Activated CD8-positive, alpha-beta T cell treated with anti-CD3 and anti-CD28 coated beads for 36 hours (primary cell): ENCODE data around the gene SLC43A3. TPM values are rescaled to one million over a fixed set of nuclear protein-coding genes. Genes with fewer than 3 reads are reported as not detected.

Experiments used
- ATAC-seq: fragments of 200-7000 bp; cut with Tn5 transposase; one replicate; pipeline ENCODE4 v1.10.0; 2021; ENCODE audit warnings: mild to moderate bottlenecking, moderate library complexity
- CTCF ChIA-PET: fragments of 350-600 bp; sonication (Branson Sonifier 250); formaldehyde crosslinking; loops from one replicate; lab custom pipeline; 2021; ENCODE audit warnings: antibody characterized with exemption; lab: Charles Lee
- POLR2A ChIA-PET: fragments of 350-600 bp; sonication (Branson Sonifier 250); formaldehyde crosslinking; loops from one replicate; lab custom pipeline; 2021; ENCODE audit warnings: antibody characterized with exemption; lab: Charles Lee
- DNase-seq: peaks from one replicate; pipeline ENCODE4 v3.0.0-alpha.2; 2020
- H3K27ac Mint-ChIP-seq: one replicate; pipeline ENCODE4 v1.8.0; 2021; ENCODE audit warnings: mild to moderate bottlenecking, mixed read lengths
- H3K27me3 Mint-ChIP-seq: one replicate; pipeline ENCODE4 v1.8.0; 2021; ENCODE audit warnings: mixed read lengths
- H3K36me3 Mint-ChIP-seq: one replicate; pipeline ENCODE4 v1.8.0; 2021; ENCODE audit warnings: low read depth, mixed read lengths
- H3K4me1 Mint-ChIP-seq: one replicate; pipeline ENCODE4 v1.8.0; 2021; ENCODE audit warnings: low read depth, mixed read lengths
- H3K4me3 Mint-ChIP-seq: one replicate; pipeline ENCODE4 v1.8.0; 2021; ENCODE audit warnings: mild to moderate bottlenecking, moderate library complexity, mixed read lengths
- H3K9me3 Mint-ChIP-seq: one replicate; pipeline ENCODE4 v1.8.0; 2021; ENCODE audit warnings: mixed read lengths
- intact Hi-C: fragments of 100-400 bp; cut with micrococcal nuclease; formaldehyde crosslinking; loops from one replicate; pipeline ENCODE4 v1.10.0; 2022
- total RNA-seq, 2 experiments: library from RNA; stranded (reverse); gene quantifications; one replicate each; pipeline ENCODE4 v1.2.3, GENCODE V29; 2021
- TF ChIP-seq, protein P1 (sequence below): fragments of 200-600 bp; IDR thresholded peaks from one replicate; pipeline ENCODE4 v1.8.0; 2022; ENCODE audit warnings: antibody characterized with exemption, mild to moderate bottlenecking

The SLC43A3 gene
- total RNA-seq, 2 experiments from 2014 or later = 294 to 300 TPM

- Mint-ChIP-seq H3K9me3 (no peaks in the 10 kb centered on the region), H3K4me3 (no peak overlapping the region), H3K36me3 (no peaks in the 10 kb centered on the region), H3K27me3 (peaks cover 18% of the 10 kb centered on the region), H3K4me1 (no peaks in the 10 kb centered on the region), H3K27ac (no peak overlapping the region)
- intact Hi-C loops = no loop called here
- ChIA-PET CTCF (interaction anchor here (1.7 kb wide), 1 partner anchor 14 kb away, joined by 5 read pairs; no protein-coding TSS in a partner anchor), POLR2A (no interaction called here)
- TF ChIP-seq, protein P1, sequence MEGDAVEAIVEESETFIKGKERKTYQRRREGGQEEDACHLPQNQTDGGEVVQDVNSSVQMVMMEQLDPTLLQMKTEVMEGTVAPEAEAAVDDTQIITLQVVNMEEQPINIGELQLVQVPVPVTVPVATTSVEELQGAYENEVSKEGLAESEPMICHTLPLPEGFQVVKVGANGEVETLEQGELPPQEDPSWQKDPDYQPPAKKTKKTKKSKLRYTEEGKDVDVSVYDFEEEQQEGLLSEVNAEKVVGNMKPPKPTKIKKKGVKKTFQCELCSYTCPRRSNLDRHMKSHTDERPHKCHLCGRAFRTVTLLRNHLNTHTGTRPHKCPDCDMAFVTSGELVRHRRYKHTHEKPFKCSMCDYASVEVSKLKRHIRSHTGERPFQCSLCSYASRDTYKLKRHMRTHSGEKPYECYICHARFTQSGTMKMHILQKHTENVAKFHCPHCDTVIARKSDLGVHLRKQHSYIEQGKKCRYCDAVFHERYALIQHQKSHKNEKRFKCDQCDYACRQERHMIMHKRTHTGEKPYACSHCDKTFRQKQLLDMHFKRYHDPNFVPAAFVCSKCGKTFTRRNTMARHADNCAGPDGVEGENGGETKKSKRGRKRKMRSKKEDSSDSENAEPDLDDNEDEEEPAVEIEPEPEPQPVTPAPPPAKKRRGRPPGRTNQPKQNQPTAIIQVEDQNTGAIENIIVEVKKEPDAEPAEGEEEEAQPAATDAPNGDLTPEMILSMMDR = no peak
- DNase-seq = no peak
- no peak for ATAC-seq
Observed at GRCh38 chr11:57378186-57378585, 48.7 kb downstream of the SLC43A3 start.

DNA sequence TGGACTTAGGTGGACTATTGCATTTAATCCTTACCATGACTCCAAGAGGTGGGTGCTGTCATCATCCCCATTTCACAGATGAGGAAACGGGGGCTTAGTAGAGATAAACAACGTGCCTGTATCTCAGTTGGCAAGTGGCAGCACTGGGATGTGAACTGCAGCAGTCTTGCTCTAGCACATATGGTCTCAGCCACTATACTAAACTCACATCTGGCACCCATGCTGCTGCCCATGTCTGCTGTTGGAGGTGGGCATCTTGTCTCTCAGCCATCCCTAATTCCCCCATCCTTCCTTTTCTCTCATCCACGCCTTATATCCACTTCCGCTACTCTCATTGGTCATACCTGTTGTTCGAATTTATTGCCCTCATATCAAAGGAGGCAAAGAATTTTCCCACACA lies 49.8 kb downstream of the SLC43A3 start:
- no peak for ATAC-seq
- POLR2A ChIA-PET = no interaction called here

GRCh38 chr11:57376095-57377090 lies 50.5 kb downstream of the SLC43A3 start:
- H3K4me3 Mint-ChIP-seq = no peak overlapping the region
- ChIA-PET POLR2A (no interaction called here), CTCF (no interaction called here)
- TF ChIP-seq, protein P1 = no peak
- H3K36me3 Mint-ChIP-seq = no peaks in the 10 kb centered on the region
- no peak for DNase-seq
- H3K4me1 Mint-ChIP-seq = no peaks in the 10 kb centered on the region
- no peaks in the 10 kb centered on the region for H3K9me3 Mint-ChIP-seq
- no peak overlapping the region for H3K27ac Mint-ChIP-seq
- no peak for ATAC-seq
- intact Hi-C loops = no loop called here
- peaks cover 18% of the 10 kb centered on the region for H3K27me3 Mint-ChIP-seq

More for the DNA sequence above, 49.8 kb downstream of the SLC43A3 start:
- DNase-seq = no peak
- TF ChIP-seq, protein P1 = no peak
- CTCF ChIA-PET = no interaction called here
- Mint-ChIP-seq H3K36me3 (no peaks in the 10 kb centered on the region), H3K4me1 (no peaks in the 10 kb centered on the region), H3K27me3 (peaks cover 18% of the 10 kb centered on the region), H3K4me3 (no peak overlapping the region), H3K9me3 (no peaks in the 10 kb centered on the region), H3K27ac (no peak overlapping the region)
- intact Hi-C loops = no loop called here

- H3K27me3 Mint-ChIP-seq = peaks cover 18% of the 10 kb centered on the region
- ATAC-seq (no peak), DNase-seq (no peak)
- H3K4me1 Mint-ChIP-seq = no peaks in the 10 kb centered on the region
- TF ChIP-seq, protein P1 = no peak
- H3K9me3 Mint-ChIP-seq = no peaks in the 10 kb centered on the region
- intact Hi-C loops = no loop called here
- H3K4me3 Mint-ChIP-seq = no peak overlapping the region
- ChIA-PET CTCF (no interaction called here), POLR2A (no interaction called here)
- no peaks in the 10 kb centered on the region for H3K36me3 Mint-ChIP-seq
- H3K27ac Mint-ChIP-seq = no peak overlapping the region
Observed at GRCh38 chr11:57375490-57375889, 51.4 kb downstream of the SLC43A3 start.

DNA sequence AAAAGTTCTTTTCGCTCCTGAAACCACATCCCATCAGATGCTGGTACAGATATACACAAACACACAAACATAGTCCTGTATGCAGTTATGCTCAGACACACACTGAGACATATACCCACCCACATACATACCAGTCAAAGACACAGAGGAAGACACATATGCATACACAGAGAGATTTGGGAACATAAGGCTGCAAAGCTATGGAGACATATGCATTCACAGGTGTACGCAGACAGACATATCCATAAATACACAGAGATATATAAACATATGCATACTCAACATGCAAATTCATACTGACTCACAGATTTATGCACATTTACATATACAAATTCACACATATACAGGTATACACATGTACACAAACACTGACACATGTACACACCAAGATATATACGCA lies 52.0 kb downstream of the SLC43A3 start:
- no peak for ATAC-seq
- ChIA-PET CTCF (no interaction called here), POLR2A (no interaction called here)
- Mint-ChIP-seq H3K4me1 (no peaks in the 10 kb centered on the region), H3K27me3 (peaks cover 16% of the 10 kb centered on the region), H3K4me3 (no peak overlapping the region), H3K9me3 (no peaks in the 10 kb centered on the region), H3K27ac (no peak overlapping the region), H3K36me3 (no peaks in the 10 kb centered on the region)
- no peak for DNase-seq
- intact Hi-C loops = no loop called here
- TF ChIP-seq, protein P1 = no peak
